Activated naive CD4-positive, alpha-beta T cell treated with anti-CD3 and anti-CD28 coated beads, Interleukin-2, amount 50 U/mL, for 72 hours (primary cell): ENCODE data around the gene FAM50B. TPM values are rescaled to one million over a fixed set of nuclear protein-coding genes. Genes with fewer than 3 reads are reported as not detected.
"Not testable (repeated sequence)": the region's sequence is repeated elsewhere in the genome, so short reads cannot be mapped to it uniquely, and the experiment has no call there.

ENCODE experiments used
- ATAC-seq, 2 donors: fragments of 150-1000 bp; cut with Tn5 transposase; 2 replicates each; pipeline ENCODE4 v1.10.0; 2021; ENCODE audit warnings: mild to moderate bottlenecking in 2 of 2, moderate library complexity in 2 of 2
- DNase-seq, 2 donors: peaks; one replicate each; pipeline ENCODE4 v3.0.0; 2021 to 2022; ENCODE audit warnings: low spot score in 2 of 2
- H3K27ac Mint-ChIP-seq, 2 donors: one replicate each; pipeline ENCODE4 v1.8.0; 2022; ENCODE audit warnings: mild to moderate bottlenecking in 2 of 2, mixed read lengths in 2 of 2
- H3K36me3 Mint-ChIP-seq, 2 donors: one replicate each; pipeline ENCODE4 v1.8.0; 2022; ENCODE audit warnings: mixed read lengths in 2 of 2
- H3K9me3 Mint-ChIP-seq, 2 donors: one replicate each; pipeline ENCODE4 v1.8.0; 2022; ENCODE audit warnings: mixed read lengths in 2 of 2
- total RNA-seq, 2 donors: library from RNA; stranded (reverse); gene quantifications; one replicate each; pipeline ENCODE4 v1.2.3, GENCODE V29; 2022

FAM50B gene
- total RNA-seq, 2 donors from 2014 or later = 5.7 to 7.5 TPM

DNA sequence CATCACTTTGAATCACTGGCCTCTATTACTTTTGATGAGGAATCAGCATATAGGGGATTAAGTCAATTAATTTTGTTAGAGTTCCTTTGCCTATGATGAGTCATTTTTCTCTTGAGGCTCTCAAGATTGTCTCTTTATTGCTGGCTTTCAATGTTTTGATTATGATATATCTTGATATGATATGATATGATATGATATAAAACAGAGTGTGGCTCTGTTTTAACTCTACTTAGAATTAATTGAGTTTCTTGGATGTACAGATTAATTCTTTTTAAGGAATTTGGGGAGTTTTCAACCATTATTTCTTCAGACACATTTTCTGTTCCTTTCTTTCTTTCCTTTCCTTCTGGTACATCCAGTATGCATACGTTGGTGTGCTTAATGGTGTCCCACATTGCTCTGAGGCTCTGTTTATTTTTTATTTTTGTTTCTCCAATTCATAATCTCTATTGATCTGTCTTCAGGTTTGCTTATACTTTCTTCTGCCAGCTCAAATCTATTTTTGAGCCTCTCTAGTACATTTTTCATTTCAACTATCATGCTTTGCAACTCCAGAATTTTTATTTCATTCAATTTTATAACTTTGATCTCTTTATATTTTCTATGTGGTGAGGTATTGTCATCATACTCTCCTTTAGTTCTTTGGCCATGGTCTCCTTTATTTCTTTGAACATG is 10.8 kb downstream of the FAM50B start:
- H3K27ac Mint-ChIP-seq = no peak overlapping the region
- H3K36me3 Mint-ChIP-seq = peaks cover 6 to 8% of the 10 kb centered on the region in 2 donors
- DNase-seq (no peak), ATAC-seq (no peak)
- H3K9me3 Mint-ChIP-seq = peaks cover 9 to 17% of the 10 kb centered on the region in 2 donors

DNA sequence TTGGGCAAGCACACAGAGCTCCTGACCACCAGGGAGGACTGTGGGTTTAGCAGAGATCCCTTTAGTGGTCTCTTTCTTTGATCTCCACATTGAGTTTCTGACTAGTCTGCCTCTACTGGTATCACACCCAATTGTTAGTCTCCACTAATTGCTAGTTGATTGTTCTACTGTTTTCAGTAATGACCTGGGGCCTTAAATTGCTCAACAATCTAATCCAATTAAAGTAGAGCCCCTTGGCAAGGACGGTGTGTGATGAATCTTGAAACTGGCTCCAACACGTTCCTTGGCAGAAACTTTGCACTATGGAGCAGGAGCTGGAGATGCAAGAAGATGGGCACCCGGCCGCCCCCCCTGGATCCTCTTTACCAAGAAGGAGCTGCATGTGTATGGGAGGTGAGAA is 12.3 kb downstream of the FAM50B start:
- no peak for ATAC-seq
- H3K27ac Mint-ChIP-seq = no peak overlapping the region
- peaks cover 9 to 17% of the 10 kb centered on the region in 2 donors for H3K9me3 Mint-ChIP-seq

DNA sequence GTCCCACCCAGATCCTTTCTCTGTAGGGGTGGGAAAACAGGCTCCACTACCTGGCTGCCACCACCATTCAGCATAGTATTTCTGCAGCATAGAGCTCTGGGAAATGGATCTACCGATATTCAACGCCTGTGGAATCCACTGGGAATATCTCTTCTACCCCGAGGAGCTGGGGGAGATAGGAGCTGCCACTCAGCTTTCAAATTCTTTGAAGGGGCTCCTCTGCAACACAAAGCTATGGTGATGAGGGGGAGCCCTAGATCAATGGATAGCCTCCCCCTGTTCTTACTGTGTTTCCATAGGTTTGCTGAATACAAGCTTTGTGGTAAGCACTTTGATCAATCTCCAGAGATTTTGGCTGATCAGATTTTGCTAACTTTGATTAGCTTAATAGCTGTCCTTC is 12.9 kb downstream of the FAM50B start:
- DNase-seq (no peak), ATAC-seq (no peak)
- Mint-ChIP-seq H3K9me3 (peaks cover 9 to 17% of the 10 kb centered on the region in 2 donors), H3K36me3 (peaks cover 6 to 8% of the 10 kb centered on the region in 2 donors), H3K27ac (no peak overlapping the region)

More for the DNA sequence above, 12.3 kb downstream of the FAM50B start:
- DNase-seq = no peak
- peaks cover 6 to 8% of the 10 kb centered on the region in 2 donors for H3K36me3 Mint-ChIP-seq

DNA sequence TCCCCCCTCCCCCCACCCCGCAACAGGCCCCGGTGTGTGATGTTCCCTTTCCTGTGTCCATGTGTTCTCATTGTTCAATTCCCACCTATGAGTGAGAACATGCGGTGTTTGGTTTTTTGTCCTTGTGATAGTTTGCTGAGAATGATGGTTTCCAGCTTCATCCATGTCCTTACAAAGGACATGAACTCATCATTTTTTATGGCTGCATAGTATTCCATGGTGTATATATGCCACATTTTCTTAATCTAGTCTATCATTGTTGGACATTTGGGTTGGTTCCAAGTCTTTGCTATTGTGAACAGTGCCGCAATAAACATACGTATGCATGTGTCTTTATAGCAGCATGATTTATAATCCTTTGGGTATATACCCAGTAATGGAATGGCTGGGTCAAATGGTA is 14.1 kb downstream of the FAM50B start:
- ATAC-seq, H3K36me3 Mint-ChIP-seq, DNase-seq, H3K27ac Mint-ChIP-seq: not testable (repeated sequence)
- peaks cover 9 to 17% of the 10 kb centered on the region in 2 donors for H3K9me3 Mint-ChIP-seq

DNA sequence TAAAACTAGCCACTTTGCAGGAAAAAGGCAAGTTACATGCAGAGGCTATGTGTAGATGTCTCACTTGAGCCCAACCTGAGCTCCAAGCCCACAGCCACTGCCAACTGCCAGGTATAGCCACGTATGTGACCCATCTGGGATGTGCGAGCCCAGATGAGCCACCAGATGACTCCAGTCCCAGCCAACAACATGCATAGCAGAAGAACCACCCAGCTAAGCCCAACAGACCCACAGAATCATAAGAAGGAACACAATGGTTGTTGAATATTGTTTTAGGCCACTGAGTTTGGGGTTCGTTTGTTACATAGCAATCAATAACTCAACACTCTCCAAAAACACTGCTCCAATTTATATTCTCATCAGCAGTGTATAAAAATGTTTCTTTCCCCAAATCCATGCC is 16.3 kb downstream of the FAM50B start:
- H3K9me3 Mint-ChIP-seq = peaks cover 4 to 11% of the 10 kb centered on the region in 2 donors
- no peak for DNase-seq
- H3K27ac Mint-ChIP-seq = no peak overlapping the region

DNA sequence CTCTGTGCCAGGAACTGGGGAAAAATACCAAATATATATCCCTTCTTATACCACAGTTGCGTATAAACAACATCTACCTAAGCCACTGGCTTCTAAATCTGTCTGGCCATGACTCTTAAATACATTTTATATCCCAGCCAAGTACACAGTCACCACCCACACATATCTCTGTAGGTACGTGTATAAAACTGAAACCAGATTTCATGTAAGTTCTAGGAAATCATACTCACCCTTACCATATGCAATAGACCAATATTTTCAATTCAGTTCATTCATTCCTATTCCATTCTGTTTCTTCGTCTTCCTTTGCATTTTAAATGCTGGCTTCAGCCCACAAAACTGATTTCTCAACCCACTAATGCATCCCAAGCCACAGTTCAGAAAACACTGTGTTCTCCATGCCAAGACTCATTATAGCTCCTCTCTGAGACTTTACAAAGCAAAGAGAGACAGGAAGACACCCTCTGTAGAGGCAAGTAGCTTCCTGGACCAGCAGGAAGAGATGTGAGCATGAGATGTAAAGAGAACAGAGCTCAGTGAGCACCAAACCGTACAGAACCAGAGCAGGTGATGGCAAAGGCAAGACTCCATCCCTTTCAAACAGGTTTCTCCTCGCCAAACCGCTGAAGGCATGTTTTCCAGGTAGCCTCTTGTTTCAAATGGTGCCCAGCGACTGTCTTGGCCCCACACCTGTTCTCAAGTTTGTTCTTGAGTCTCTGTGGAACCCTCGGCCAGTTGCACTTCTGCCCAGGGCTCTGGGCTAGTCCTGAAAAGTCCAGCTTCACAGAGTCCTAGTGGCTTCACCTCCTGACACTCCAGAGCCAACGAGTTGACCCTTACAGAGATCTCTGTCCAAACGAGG is 18.7 kb downstream of the FAM50B start:
- Mint-ChIP-seq H3K36me3 (no peaks in the 10 kb centered on the region), H3K9me3 (no peaks in the 10 kb centered on the region), H3K27ac (peak overlapping the region; percentile 20 to 26)
- ATAC-seq (peak; percentile 79 to 94), DNase-seq (no peak)

More for the DNA sequence above, 16.3 kb downstream of the FAM50B start:
- ATAC-seq = no peak
- H3K36me3 Mint-ChIP-seq = peaks cover 6 to 8% of the 10 kb centered on the region in 2 donors

DNA sequence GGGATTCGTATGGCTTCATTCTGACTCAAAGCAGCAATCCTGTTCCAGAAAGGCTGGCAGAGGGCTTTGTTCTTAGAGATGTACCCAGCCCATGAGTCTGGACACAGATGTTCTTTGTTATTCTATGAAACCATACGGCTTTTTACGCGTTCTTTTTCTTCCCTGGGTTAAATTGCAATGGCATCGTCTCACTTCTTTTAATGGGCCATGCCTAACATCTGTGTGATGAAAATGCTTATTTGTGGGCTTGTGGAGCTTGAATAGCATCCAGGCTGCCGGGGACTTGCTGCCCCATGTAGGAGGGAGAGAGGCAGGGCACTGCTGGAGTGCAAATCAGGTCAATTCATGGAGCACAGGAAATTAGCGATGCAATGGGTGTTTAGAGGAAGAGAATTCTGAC is 19.4 kb downstream of the FAM50B start:
- Mint-ChIP-seq H3K36me3 (no peaks in the 10 kb centered on the region), H3K9me3 (no peaks in the 10 kb centered on the region), H3K27ac (peak overlapping the region in 1 of 2 donors; percentile 57)
- DNase-seq (no peak), ATAC-seq (peak in 1 of 2 donors; percentile 11)

DNA sequence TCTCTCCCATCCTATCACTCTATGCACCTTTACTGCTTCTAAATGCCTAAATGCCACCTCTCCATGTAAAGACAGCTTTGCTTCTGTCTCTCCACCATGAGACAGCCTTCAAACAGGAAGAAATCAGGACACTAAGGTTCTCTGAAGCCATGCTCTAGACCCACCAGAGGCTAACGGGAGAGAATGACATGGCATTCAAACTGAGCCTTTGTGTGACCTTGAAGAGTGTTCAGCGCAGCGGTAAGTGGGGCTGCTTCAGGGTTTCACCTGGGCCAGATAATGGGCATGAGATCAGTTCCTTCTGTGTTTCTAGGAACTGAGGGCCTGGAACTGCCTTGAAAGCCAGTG is 20.1 kb downstream of the FAM50B start:
- Mint-ChIP-seq H3K9me3 (no peaks in the 10 kb centered on the region), H3K27ac (no peak overlapping the region)

DNA sequence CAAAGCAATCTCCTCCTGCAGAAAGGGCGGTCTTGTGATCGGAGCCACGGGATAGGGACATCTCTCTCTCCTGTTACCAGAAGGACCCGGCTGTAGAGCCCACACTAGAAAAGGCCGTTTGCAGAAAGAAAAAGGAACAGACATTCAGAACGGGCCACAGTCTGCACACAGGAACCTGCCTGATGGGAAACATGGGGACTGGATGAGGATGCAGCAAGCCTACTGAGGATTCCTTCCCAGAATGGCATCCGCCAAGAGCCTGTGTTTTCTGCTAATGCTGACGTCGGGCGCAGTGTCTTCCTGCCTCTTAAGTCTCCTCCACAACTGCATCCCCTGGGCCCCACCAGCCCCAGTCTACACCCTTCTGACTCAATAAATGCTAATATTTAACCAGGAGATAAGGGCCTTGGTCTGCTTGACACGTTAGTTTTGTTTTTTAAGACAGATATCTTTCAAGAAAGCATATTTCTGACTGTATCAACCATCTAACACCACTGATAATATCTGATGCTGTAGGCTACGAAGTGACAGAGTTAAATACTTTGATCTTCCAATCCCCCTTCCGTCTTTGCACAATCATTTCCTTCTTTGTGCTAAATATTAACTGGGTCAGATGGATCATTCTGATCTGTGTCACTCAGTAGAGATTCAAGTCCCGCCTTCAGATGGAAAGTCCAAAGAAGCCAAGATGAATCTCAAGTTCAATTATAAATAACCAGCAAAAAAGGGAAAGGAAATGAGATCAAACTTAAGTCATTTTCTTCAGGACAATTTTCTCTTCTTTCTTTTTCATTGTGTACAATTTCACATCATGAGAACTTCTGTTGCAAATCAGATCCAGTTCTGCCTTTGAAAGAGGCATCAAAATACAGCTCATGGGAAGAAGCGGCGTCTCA is 20.7 kb downstream of the FAM50B start:
- Mint-ChIP-seq H3K27ac (no peak overlapping the region), H3K36me3 (no peaks in the 10 kb centered on the region), H3K9me3 (no peaks in the 10 kb centered on the region)
- ATAC-seq (peak in 1 of 2 donors; percentile 23), DNase-seq (no peak)

More for the DNA sequence above, 20.1 kb downstream of the FAM50B start:
- ATAC-seq (no peak), DNase-seq (no peak)
- H3K36me3 Mint-ChIP-seq = no peaks in the 10 kb centered on the region

DNA sequence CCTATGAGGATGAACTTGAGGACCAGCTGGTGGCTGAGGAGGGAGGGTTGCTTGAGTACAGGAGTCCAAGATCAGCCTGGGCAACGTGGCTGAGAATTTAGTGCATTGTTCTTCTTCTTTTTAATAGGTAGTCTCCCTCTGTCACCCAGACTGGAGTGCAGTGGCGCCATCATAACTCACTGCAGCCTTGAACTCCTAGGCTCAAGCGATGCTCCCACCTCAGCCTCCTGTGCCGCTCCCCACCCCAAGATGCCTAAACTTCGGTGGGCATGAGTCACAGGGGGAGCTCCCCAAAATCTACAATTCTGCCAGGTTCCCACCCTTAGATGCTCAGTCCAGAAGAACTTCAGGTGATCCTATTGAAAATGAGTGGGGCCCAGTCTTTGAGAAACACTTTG is 21.4 kb downstream of the FAM50B start:
- Mint-ChIP-seq H3K9me3 (no peaks in the 10 kb centered on the region), H3K27ac (no peak overlapping the region), H3K36me3 (no peaks in the 10 kb centered on the region)
- DNase-seq (no peak), ATAC-seq (no peak)

DNA sequence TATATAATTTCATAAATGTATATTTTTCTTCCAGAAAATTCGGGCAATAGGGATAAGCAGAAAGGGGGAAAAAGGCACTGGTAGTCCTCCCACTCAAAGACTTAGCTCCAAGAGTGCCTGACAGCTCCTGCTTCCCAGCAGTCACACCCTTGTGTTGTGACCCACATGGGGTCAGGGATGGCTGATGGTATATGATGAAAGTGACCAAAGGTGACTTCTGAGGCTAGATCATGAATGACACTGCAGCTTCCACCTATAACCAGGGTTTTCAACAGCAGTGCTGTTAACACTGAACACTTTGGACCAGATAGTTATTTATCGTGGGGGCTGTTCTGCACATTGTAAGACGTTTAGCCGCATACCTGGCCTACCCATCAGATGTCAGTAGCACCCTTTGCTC is 22.3 kb downstream of the FAM50B start:
- ATAC-seq = no peak
- no peak for DNase-seq
- H3K36me3 Mint-ChIP-seq = no peaks in the 10 kb centered on the region
- H3K27ac Mint-ChIP-seq = no peak overlapping the region
- H3K9me3 Mint-ChIP-seq = no peaks in the 10 kb centered on the region

DNA sequence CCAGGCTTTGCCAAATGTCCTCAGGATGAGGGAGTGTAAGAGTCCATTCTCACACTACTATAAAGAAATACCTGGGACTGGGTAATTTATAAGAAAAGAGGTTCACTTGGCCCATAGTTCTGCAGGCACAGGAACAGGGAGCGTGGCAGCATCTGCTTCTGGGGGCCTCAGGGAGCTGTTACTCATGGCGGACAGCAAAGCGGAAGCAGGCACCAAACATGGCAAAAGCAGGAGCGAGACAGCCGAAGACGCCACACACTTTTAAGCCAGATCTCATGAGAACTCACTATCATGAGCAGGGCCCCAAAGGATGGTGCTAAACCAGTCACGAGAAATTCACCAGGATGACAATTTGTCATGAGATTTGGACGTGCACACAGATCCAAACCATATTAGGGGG is 22.8 kb downstream of the FAM50B start:
- H3K9me3 Mint-ChIP-seq = no peaks in the 10 kb centered on the region
- H3K27ac Mint-ChIP-seq = no peak overlapping the region
- DNase-seq (no peak), ATAC-seq (no peak)
- no peaks in the 10 kb centered on the region for H3K36me3 Mint-ChIP-seq

DNA sequence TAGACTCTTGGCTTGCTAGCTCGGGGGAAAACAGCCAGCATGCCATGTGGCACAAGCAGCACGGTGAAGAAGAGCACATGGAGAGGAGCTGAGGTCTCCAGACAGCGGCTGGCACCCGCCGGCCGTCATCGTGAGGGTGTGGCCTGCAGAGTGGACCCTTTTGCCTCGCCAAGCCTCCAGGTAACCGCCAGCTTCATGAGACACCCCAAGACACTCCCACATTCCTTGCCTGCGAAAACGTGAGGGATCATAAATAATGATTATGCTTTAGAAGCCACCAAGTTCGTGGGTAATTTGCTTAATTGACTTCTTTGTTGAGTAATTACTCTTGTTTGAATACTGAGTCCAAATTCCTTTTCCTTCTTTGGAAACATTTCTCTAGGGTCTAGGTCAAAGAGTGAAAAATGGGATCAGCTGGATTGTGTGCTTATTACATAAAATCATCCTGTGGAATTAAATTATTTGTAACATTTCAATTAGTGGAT is 23.2 kb downstream of the FAM50B start:
- H3K9me3 Mint-ChIP-seq = no peaks in the 10 kb centered on the region
- DNase-seq = no peak
- H3K36me3 Mint-ChIP-seq = no peaks in the 10 kb centered on the region
- no peak for ATAC-seq
- no peak overlapping the region for H3K27ac Mint-ChIP-seq

DNA sequence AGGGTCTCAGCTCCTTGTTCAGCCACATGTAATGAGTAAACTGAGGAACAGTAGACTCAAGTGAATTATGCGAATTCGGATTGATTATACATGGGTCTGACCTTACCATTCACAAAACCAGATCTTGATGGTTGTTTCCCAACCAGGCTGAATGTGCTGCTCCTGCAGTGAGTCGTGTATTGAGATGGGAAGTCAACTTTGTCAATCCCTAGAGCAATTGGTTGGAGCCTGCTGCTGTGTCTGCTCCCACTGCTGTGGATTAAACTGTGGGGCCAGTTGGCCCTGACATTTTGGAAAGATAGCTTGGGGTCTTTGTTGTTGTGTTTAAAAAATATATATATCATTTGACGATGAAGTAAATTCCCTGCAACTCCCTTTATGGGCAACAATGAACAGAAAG is 23.9 kb downstream of the FAM50B start:
- no peak for ATAC-seq
- Mint-ChIP-seq H3K27ac (no peak overlapping the region), H3K9me3 (no peaks in the 10 kb centered on the region), H3K36me3 (no peaks in the 10 kb centered on the region)
- no peak for DNase-seq

DNA sequence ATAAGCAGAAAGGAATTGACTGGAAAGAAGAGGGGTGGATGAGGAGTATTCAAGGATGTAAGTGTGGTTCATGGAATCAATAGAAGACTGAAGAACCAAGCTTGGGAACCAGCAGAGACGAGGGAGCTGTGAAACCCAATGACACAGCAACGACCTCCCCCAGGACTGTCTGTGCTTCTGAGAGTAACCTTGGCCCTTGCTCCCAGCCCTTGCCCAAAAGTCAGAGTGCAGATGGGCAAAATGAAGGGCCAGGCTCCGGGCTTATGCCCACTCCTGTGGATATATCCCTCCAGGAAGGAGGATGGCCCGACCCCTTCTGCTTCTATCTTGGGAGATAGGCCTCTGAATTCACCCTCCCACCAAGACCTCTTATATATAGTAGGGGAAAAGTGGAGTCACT is 24.9 kb downstream of the FAM50B start:
- no peaks in the 10 kb centered on the region for H3K36me3 Mint-ChIP-seq
- ATAC-seq = no peak
- no peak overlapping the region for H3K27ac Mint-ChIP-seq

DNA sequence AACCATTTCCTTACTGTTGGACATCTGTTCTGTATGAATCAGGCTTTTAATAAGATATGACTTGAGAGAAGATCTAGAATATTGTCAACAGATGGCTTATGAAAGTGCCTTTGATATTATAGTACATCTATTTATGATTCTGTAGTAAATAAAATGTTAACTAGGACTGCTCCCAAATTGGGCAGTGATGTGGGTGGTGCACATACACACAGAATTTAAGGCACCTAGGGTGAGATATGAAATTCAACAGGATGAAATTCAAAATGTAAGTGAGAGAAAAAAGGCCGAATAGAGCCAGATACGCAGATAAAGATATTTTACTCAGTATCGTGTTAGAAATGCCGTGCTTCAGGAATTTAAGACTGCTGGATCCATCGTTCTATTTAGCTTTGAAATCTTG is 26.3 kb downstream of the FAM50B start:
- ATAC-seq = no peak
- no peak for DNase-seq
- H3K9me3 Mint-ChIP-seq = no peaks in the 10 kb centered on the region
- no peak overlapping the region for H3K27ac Mint-ChIP-seq
- H3K36me3 Mint-ChIP-seq = no peaks in the 10 kb centered on the region

More for the DNA sequence above, 24.9 kb downstream of the FAM50B start:
- no peak for DNase-seq
- H3K9me3 Mint-ChIP-seq = no peaks in the 10 kb centered on the region

DNA sequence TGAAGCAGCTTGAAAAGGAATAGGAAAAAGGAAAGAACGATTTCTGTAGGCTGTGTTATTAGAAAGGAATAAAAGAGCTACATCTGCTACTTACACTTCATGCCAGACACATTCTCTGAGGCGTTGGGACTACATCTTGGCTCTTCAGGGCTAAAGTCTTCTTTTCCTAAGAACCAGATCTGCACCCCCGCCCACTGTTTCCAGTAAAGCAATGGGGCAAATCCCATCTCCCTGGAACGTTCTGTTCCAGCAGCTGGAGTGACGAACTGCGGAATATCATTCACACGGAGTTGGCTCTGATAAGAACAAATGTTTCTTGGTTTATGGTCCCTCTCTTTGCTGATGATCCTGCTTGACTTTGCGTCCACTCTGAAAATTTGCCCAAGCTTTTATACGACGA is 26.9 kb downstream of the FAM50B start:
- Mint-ChIP-seq H3K9me3 (no peaks in the 10 kb centered on the region), H3K36me3 (no peaks in the 10 kb centered on the region), H3K27ac (no peak overlapping the region)
- DNase-seq (no peak), ATAC-seq (no peak)
